GM12878 (cell line): ENCODE results near the gene DCAF15. TPM values are rescaled to one million over a fixed set of nuclear protein-coding genes. Genes with fewer than 3 reads are reported as not detected.

Source experiments
- ATAC-seq: fragments of 200-7000 bp; cut with Tn5 transposase; 3 replicates; pipeline ENCODE4 v1.9.1; 2020; ENCODE audit warnings: mild to moderate bottlenecking, moderate library complexity
- BruUV-seq: library from RNA; stranded (reverse); fragments of 400-500 nt; replicated peaks from 2 replicates; lab custom pipeline; 2021; lab: Mats Ljungman, UMichigan
- CTCF ChIA-PET: fragments of 300-600 bp; sonication (Branson Sonifier 250); formaldehyde crosslinking; extraction: SDS; loops from one replicate; lab custom pipeline; 2021; ENCODE audit warnings: inconsistent platforms; lab: Yijun Ruan, JAX
- POLR2A ChIA-PET: fragments of 350-600 bp; formaldehyde crosslinking; extraction: SDS; loops from one replicate; lab custom pipeline; 2021; ENCODE audit warnings: inconsistent platforms; lab: Charles Lee
- RAD21 ChIA-PET: fragments of 300-600 bp; sonication (Branson Sonifier 250); formaldehyde crosslinking; loops from one replicate; lab custom pipeline; 2023; ENCODE audit warnings: antibody characterized with exemption; ENCODE audit not compliant: unreplicated experiment; lab: Charles Lee
- SMC1A ChIA-PET: fragments of 300-600 bp; sonication (Branson Sonifier 250); formaldehyde crosslinking; loops from one replicate; lab custom pipeline; 2023; ENCODE audit not compliant: unreplicated experiment, uncharacterized antibody; lab: Charles Lee
- DNase-seq: peaks from one replicate; pipeline ENCODE4 v3.0.0-alpha.2; 2011; ENCODE audit warnings: low read depth, low spot score
- FAIRE-seq: peaks from 3 replicates; lab custom pipeline; 2011; peaks lifted over from hg19 to GRCh38; lab: Jason Lieb, UNC
- H2AFZ ChIP-seq: 2 replicates; pipeline ENCODE4 v1.6.0; 2011; ENCODE audit warnings: low read depth, low read length, control low read depth; ENCODE audit not compliant: control insufficient read depth
- H3K27ac ChIP-seq: 2 replicates; pipeline ENCODE4 v1.5.1; 2011; ENCODE audit warnings: control low read depth; ENCODE audit not compliant: control insufficient read depth, insufficient read depth
- H3K27me3 ChIP-seq, 2 experiments: replicated peaks in 1 of 2; 2 replicates each; pipeline versions ENCODE4 v1.6.0 to v1.6.1; 2011; ENCODE audit warnings: low read length in 1 of 2; ENCODE audit not compliant: control insufficient read depth in 2 of 2, insufficient read depth in 2 of 2
- H3K36me3 ChIP-seq, 2 experiments: 2 replicates each; pipeline ENCODE4 v1.5.1; 2011; ENCODE audit warnings: low read length in 1 of 2; ENCODE audit not compliant: control insufficient read depth in 2 of 2, insufficient read depth in 2 of 2
- H3K4me1 ChIP-seq: 2 replicates; pipeline ENCODE4 v1.6.1; 2011; ENCODE audit warnings: mild to moderate bottlenecking, low read length, moderate library complexity, mixed read lengths; ENCODE audit not compliant: control insufficient read depth, insufficient read depth
- H3K4me2 ChIP-seq: 2 replicates; pipeline ENCODE4 v1.6.0; 2011; ENCODE audit warnings: control low read depth; ENCODE audit not compliant: control insufficient read depth, insufficient read depth
- H3K4me3 ChIP-seq: fragments of 200-600 bp; sonication (generic); 2 replicates; pipeline ENCODE4 v1.5.1; 2016
- H3K79me2 ChIP-seq: 2 replicates; pipeline ENCODE4 v1.6.0; 2011; ENCODE audit warnings: low read length; ENCODE audit not compliant: control insufficient read depth, insufficient read depth
- H3K9ac ChIP-seq: 2 replicates; pipeline ENCODE4 v1.8.0; 2011; ENCODE audit warnings: low read length, control low read depth, mixed read lengths; ENCODE audit not compliant: control insufficient read depth, insufficient read depth
- H3K9me3 ChIP-seq: replicated peaks from 3 replicates; pipeline ENCODE4 v1.5.1; 2011; ENCODE audit warnings: mild to moderate bottlenecking, low read length; ENCODE audit not compliant: control insufficient read depth, insufficient read depth
- H4K20me1 ChIP-seq: 2 replicates; pipeline ENCODE4 v1.6.0; 2011; ENCODE audit not compliant: control insufficient read depth, insufficient read depth
- POLR2A ChIP-seq: IDR thresholded peaks from 2 replicates; pipeline ENCODE4 v1.6.1; 2011; ENCODE audit warnings: low read depth, mild to moderate bottlenecking, low read length
- SMC3 ChIP-seq: IDR thresholded peaks from 2 replicates; pipeline ENCODE4 v1.6.1; 2011; ENCODE audit warnings: low read length, improper control_type of control experiment, borderline replicate concordance
- TBL1XR1 ChIP-seq: IDR thresholded peaks from 2 replicates; pipeline ENCODE4 v1.6.1; 2012; ENCODE audit warnings: low read depth, low read length, improper control_type of control experiment
- ZNF384 ChIP-seq: IDR thresholded peaks from 2 replicates; pipeline ENCODE4 v1.6.1; 2012; ENCODE audit warnings: low read depth, mild to moderate bottlenecking, low read length, improper control_type of control experiment, borderline replicate concordance
- WGBS: methylation state at CpG from one replicate; pipeline ENCODE4 v1.1.6; 2016; ENCODE audit warnings: low lambda C conversion rate; ENCODE audit not compliant: insufficient replicate concordance, insufficient coverage; ENCODE audit errors: missing lambda C conversion rate; 5-methylcytosine and 5-hydroxymethylcytosine counted together
- in situ Hi-C: fragments of 300-500 bp; cut with MboI; formaldehyde crosslinking; loops from 9 replicates; pipeline ENCODE4 v1.14.3; 2018; ENCODE audit warnings: mixed read lengths
- intact Hi-C: fragments of 100-400 bp; cut with micrococcal nuclease; formaldehyde crosslinking; loops from one replicate; pipeline ENCODE4 v1.14.2; 2022; ENCODE audit not compliant: unreplicated experiment
- polyA plus RNA-seq, 11 experiments: library from polyadenylated mRNA; depleted of rRNA in 4 of 11; unstranded in 6 of 11; stranded (reverse) in 5 of 11; fragments of >200 nt; fragmentation: Nextera tagmentation in 4 of 11; fragmentation: Illumina TruSeq in 1 of 11; extraction: Ambion mirVana in 4 of 11; extraction: Trizol in 1 of 11; gene quantifications; 1 replicate in 1 of 11; 2 replicates in 10 of 11; pipeline versions ENCODE4 v1.2.1 to v1.2.3, GENCODE V29; 2011 to 2016; ENCODE audit warnings: inconsistent platforms in 2 of 11, missing spikeins in 2 of 11, low read depth in 1 of 11
- total RNA-seq, 4 experiments: library from RNA; depleted of rRNA in 3 of 4; stranded (reverse); fragments of >200 nt in 3 of 4; fragmentation: Illumina TruSeq in 1 of 4; extraction: Trizol in 1 of 4; gene quantifications; 2 replicates each; pipeline versions ENCODE4 v1.2.1 to v1.2.3, GENCODE V29; 2013 to 2021

DCAF15 gene
- total and polyA plus RNA-seq, 10 of the 15 experiments (the other 5 are each of a cell fraction or from before 2014, with no cell fraction given) = 0.16 to 63.4 (median 26.6) TPM

DNA sequence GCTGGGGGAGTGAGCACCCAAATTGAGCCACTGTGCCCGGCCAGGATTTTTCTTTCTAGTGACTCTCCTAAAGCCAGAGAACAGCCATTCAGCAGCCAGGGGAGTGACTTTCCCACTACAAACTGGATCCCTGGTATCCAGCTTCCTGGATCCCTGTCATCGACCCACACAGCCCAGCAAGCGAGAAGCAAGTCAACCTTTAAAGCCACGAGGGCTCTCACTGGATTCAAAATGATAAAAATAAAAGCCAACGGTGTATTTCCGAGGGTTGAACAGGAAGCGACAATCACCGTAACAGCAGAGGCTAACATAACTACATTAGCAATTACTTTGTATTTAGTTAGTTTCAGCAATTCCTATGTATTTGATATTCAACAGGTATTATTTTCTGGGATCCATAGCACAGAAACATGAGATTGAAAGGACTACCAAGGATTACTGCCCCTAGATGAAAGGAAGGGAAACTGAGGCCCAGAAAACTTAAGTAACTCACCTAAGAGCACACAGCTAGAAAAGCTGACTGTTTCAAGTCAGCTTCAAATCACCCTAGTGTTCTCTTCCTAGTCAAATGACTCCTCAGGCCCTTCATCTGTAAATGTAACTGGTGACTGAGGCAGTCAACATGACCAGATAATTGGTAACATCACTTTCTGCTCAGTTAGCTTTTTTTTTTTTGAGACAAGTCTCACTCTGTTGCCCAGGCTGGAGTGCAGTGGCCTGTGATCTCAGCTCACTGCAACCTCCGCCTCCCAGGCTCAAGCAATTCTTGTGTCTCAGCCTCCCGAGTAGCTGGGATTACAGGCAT lies 51.1 kb downstream of the DCAF15 start:
- no peaks in the 10 kb centered on the region for H3K36me3 ChIP-seq
- intact Hi-C loops = loop anchor here (1.0 to 10.0 kb wide), 4 partner anchors 17 to 849 kb away; partner anchors contain the start of genes DCAF15, IER2 and STX10
- no peaks in the 10 kb centered on the region for H3K27me3 ChIP-seq
- peaks cover 5% of the 10 kb centered on the region; the same call in 2 of the 3 replicates for H3K9me3 ChIP-seq
- RAD21 ChIA-PET = interaction anchor here (0.5 to 4.6 kb wide), 15 partner anchors 8 to 856 kb away, joined by 3 to 35 read pairs (median 3); partner anchors contain the start of genes ASF1B, DCAF15 and IL27RA
- TF ChIP-seq SMC3 = no peak
- TF ChIP-seq TBL1XR1 = no peak
- TF ChIP-seq ZNF384 = peak; percentile 4; the same call in 1 of the 2 replicates
- 0 out of 2 replicates have a peak, but pooled peaks have one; percentile 6 for TF ChIP-seq POLR2A
- TF ChIP-seq, all 136 proteins: peak for 2
- SMC1A ChIA-PET = interaction anchor here (0.6 to 4.0 kb wide), 14 partner anchors 9 to 98 kb away, joined by 3 to 18 read pairs (median 6); partner anchors contain the start of genes DCAF15 and IL27RA
- Histone ChIP-seq H3K4me1 (peaks cover 47% of the 10 kb centered on the region), H3K4me3 (peak overlapping the region; percentile 44; the same call in 1 of the 2 replicates), H3K79me2 (peaks cover 11% of the 10 kb centered on the region), H4K20me1 (no peaks in the 10 kb centered on the region), H3K4me2 (peak overlapping the region; percentile 75), H3K27ac (peak overlapping the region; percentile 86), H3K9ac (peak overlapping the region; percentile 63), H2AFZ (peak overlapping the region; percentile 63)
- no TSS peak for BruUV-seq
- DNase-seq (no peak), FAIRE-seq (no peak), ATAC-seq (no peak)
- POLR2A ChIA-PET = interaction anchor here (0.5 to 4.9 kb wide), 11 partner anchors 12 to 571 kb away, joined by 3 to 49 read pairs (median 5); partner anchors contain the start of genes DCAF15 and IL27RA
- 6% methylated on average over 10 of the region's 10 CpGs for WGBS
- in situ Hi-C loops = no loop called here
- CTCF ChIA-PET = interaction anchor here (0.9 to 5.1 kb wide), 14 partner anchors 10 to 122 kb away, joined by 3 to 30 read pairs (median 5); partner anchors contain the start of gene IL27RA
